HG03066 (cell line): ENCODE results near the gene OLFM1.
"Not testable (repeated sequence)": the region's sequence is repeated elsewhere in the genome, so short reads cannot be mapped to it uniquely, and the experiment has no call there.

Source experiments
- ATAC-seq: cut with Tn5 transposase; IDR thresholded peaks from one replicate; pipeline ENCODE4 v1.9.1; 2021; ENCODE audit warnings: low read depth; ENCODE audit not compliant: unreplicated experiment

OLFM1 gene

GRCh38 chr9:135103931-135104639 is 16.6 kb downstream of the OLFM1 start:
- ATAC-seq = no peak

DNA sequence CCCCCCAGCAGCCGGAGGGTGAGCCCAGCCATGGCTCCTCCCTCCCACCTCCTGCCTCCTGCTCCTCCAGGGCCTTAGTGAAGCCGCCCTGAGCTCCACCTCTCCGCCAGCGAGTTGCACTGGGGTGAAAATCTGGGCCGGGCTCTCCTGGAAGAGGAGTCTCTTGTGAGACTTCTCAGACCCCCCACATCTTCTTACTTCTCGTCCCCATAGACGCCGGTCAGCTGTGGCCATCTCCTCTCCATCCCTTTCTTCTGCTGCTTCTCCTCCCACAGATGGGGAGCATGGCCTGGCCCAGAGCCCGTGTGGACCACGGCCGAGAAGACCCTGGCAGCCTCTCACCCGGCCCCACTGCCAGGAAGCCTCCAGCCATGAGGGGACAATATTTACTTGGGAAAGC is 17.3 kb downstream of the OLFM1 start:
- ATAC-seq = no peak

GRCh38 chr9:135105211-135105745 is 17.8 kb downstream of the OLFM1 start:
- no peak for ATAC-seq

DNA sequence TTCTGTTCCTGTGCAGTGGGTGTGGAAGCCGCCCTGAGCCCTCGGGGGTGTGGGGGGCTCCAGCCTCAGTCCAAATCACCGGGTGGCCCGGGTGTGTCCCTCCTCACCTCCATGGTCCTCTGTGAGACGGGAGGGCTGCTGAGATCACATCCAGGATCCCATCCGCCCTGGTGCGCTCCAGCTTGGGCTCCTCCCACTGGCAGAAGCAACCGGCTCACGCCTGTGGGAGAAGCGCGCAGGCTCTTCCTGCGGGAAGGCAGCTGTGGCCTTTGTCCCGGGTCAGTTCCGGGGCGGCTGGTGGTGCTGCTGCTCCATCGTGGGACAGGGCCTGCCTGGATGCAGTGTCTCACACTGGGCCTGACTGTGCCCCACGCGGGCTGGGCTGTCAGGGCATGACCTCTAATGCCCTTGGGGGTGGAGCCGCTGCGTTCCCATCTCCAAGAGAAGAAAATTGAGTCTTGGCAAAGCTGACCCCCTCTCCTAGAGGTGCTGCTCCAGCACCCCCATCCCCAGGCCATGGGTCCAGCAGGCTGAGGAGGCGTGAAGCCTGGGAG is 18.5 kb downstream of the OLFM1 start:
- ATAC-seq = no peak

GRCh38 chr9:135106551-135107270 is 19.2 kb downstream of the OLFM1 start:
- no peak for ATAC-seq

DNA sequence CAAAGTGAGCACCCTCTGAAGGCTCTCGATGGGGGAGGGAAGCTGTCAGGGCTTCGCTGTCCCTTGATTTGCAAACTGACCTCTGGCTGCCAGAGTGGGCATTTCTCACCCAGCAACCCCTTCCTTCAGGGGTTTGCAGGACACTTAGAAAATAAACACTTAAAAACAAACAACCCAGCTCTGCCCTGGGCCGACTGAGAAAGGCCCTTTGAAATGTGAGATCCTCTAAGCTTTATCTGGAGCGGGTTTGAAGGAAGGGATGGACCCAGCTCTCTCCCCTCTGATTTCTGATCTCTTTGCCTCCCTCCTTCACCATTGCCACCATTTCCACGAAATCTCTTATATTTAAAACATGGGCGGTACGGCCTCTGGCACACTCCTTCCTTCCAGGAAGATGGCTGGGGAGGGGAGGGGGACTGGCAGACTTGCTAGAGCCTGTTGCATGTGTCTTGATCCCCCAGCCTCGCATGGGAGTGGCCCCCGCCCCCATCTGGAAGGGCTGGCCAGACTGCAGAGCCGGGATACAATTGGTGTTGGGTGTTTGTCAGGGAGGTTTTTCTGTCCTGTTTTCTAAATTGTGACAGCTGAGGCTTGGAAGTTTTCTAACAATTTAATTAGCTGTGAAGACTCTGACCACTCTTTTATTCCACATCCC is 20.2 kb downstream of the OLFM1 start:
- ATAC-seq = no peak

GRCh38 chr9:135108831-135109510 is 21.5 kb downstream of the OLFM1 start:
- no peak for ATAC-seq

DNA sequence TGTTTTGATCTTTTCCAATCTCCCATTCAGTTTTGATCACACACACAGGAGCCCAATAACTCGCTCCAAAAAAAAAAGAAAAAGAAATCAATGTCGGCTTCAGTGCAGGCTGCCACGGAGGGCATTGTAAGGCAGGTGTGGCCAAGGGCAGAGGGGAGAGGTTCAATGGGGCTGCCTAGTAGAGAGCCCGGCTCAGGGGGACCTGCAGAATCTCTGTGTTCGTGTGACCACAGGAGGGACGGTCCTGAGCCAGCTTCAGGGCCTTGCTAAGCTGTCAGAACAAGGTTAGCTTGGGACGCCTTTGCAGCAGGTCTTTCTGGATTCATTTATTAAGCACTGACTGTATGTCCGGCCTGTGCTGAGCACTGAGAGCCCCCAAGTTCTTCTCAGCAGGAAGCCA is 22.2 kb downstream of the OLFM1 start:
- ATAC-seq = no peak

- no peak for ATAC-seq
Measured at GRCh38 chr9:135110416-135110815, 22.9 kb downstream of the OLFM1 start.

GRCh38 chr9:135111600-135111999 is 24.1 kb downstream of the OLFM1 start:
- ATAC-seq = not testable (repeated sequence)

GRCh38 chr9:135116371-135116770 is 28.9 kb downstream of the OLFM1 start:
- no peak for ATAC-seq

DNA sequence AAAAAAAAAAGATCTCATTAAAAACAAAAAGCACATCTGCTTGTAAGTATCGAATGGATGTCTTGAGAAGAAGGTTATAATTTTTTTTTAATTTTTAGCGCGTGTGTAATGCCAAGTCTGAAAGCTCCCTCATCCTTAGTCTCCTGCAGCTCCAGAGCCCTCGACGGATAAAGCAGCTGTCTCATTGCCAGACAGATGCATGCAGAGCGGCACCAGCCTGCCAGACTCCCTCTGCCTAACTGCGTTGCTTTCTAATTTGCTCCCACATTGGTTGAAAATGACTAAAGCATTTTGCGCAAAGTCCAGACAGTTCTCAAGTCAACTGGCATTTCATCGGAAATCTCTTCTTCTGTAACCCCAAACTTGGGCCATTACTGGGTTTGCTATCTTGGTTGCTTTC is 29.4 kb downstream of the OLFM1 start:
- ATAC-seq = no peak

DNA sequence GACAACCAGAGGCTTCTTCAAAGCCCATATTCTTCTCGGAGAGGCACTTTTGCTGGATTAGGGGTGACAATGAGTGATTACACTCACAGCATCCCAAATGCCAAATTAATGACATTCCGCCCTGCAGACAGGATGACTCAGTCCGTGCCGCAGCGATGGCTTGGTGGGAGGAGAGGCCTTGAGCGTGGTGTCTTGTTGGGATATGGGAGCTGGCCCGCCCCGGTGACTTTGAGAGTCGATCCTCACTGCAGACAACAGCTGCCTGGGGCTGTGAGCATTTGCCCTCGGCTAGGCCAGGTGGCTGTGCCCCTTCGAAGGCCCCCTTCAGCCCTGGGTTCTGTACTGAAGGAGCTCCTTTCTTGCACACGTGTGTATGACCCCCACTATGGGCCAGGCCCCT is 29.8 kb downstream of the OLFM1 start:
- ATAC-seq = no peak

DNA sequence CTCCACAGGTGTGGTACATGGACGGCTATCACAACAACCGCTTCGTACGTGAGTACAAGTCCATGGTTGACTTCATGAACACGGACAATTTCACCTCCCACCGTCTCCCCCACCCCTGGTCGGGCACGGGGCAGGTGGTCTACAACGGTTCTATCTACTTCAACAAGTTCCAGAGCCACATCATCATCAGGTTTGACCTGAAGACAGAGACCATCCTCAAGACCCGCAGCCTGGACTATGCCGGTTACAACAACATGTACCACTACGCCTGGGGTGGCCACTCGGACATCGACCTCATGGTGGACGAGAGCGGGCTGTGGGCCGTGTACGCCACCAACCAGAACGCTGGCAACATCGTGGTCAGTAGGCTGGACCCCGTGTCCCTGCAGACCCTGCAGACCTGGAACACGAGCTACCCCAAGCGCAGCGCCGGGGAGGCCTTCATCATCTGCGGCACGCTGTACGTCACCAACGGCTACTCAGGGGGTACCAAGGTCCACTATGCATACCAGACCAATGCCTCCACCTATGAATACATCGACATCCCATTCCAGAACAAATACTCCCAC is 32.1 kb downstream of the OLFM1 start:
- no peak for ATAC-seq

GRCh38 chr9:135120249-135120648 is 32.8 kb downstream of the OLFM1 start:
- no peak for ATAC-seq

DNA sequence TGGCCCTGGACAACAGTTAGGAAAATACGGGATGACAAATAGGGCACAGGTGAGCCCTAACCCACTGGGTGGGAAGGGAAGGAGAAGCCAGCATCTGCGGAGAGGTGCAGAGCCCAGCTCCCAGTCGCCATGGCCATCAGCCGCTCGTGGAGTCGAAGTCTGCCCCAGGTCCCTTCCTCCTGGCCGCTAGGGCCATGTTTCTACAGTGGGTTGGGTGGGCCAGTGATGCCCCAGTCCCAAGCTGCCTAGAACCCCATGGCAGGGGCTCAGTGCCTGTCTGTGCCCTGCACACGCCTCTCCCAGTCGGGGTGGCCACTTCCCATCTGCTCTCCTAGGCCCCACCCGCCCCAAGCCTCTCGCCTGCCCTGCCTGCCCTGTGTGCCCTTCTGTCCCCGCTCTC is 34.8 kb downstream of the OLFM1 start:
- ATAC-seq = no peak

GRCh38 chr9:135123126-135123772 is 35.8 kb downstream of the OLFM1 start:
- no peak for ATAC-seq

- ATAC-seq = no peak
Measured at GRCh38 chr9:135123773-135124134, 36.3 kb downstream of the OLFM1 start.

- ATAC-seq = no peak
Measured at GRCh38 chr9:135126451-135127187, 39.2 kb downstream of the OLFM1 start.
